Heart right ventricle (tissue), 16 donors: ENCODE results near the gene CD38. TPM values are rescaled to one million over a fixed set of nuclear protein-coding genes. Genes with fewer than 3 reads are reported as not detected.

Source experiments
- ATAC-seq, 8 donors: fragments of 200-7000 bp; cut with Tn5 transposase; one replicate each; pipeline ENCODE4 v1.9.1; 2020; ENCODE audit warnings: mild to moderate bottlenecking in 8 of 8, moderate library complexity in 8 of 8, moderate number of reproducible peaks in 1 of 8
- DNase-seq, 2 donors: peaks; one replicate each; pipeline ENCODE4 v3.0.0-alpha.2; 2020
- H3K27ac ChIP-seq, 10 donors: fragments of 200-600 bp; sonication (generic) in 2 of 10; one replicate each; pipeline versions ENCODE4 v1.5.0 to v1.8.0; 2020 to 2022; ENCODE audit warnings: mild to moderate bottlenecking in 3 of 10
- H3K27me3 ChIP-seq, 7 donors: fragments of 200-600 bp; one replicate each; pipeline ENCODE4 v1.8.0; 2021 to 2022; ENCODE audit warnings: mild to moderate bottlenecking in 2 of 7
- H3K36me3 ChIP-seq, 9 donors: fragments of 200-600 bp; sonication (generic) in 1 of 9; one replicate each; pipeline versions ENCODE4 v1.5.0 to v1.8.0; 2020 to 2022; ENCODE audit warnings: mild to moderate bottlenecking in 2 of 9
- H3K4me1 ChIP-seq, 9 donors: fragments of 200-600 bp; sonication (generic) in 1 of 9; one replicate each; pipeline versions ENCODE4 v1.5.0 to v1.8.0; 2020 to 2022; ENCODE audit warnings: mild to moderate bottlenecking in 4 of 9
- H3K4me3 ChIP-seq, 10 donors: fragments of 200-600 bp; sonication (generic) in 2 of 10; one replicate each; pipeline versions ENCODE4 v1.5.0 to v1.8.0; 2020 to 2022; ENCODE audit warnings: mild to moderate bottlenecking in 7 of 10, moderate library complexity in 2 of 10
- H3K9me3 ChIP-seq, 11 donors: fragments of 200-600 bp in 10 of 11; sonication (generic) in 2 of 11; one replicate each; pipeline versions ENCODE4 v1.5.0 to v1.8.0; 2013 to 2022; ENCODE audit warnings: mild to moderate bottlenecking in 2 of 11, control low read depth in 1 of 11, moderate library complexity in 1 of 11
- CTCF ChIP-seq, 9 donors: fragments of 200-600 bp; sonication (generic) in 2 of 9; IDR thresholded peaks; one replicate each; pipeline versions ENCODE4 v1.5.0 to v1.8.0; 2021 to 2022; ENCODE audit warnings: antibody characterized with exemption in 9 of 9, mild to moderate bottlenecking in 5 of 9, moderate library complexity in 1 of 9
- WGBS, 2 donors: extraction: QIAGEN DNeasy Blood & Tissue Kit; methylation state at CpG; one replicate each; pipeline ENCODE4 v1.1.7; 2013; ENCODE audit warnings: inconsistent platforms in 1 of 2; 5-methylcytosine and 5-hydroxymethylcytosine counted together
- intact Hi-C, 10 donors: fragments of 100-400 bp; cut with DNase I; formaldehyde crosslinking; loops; one replicate each; pipeline versions ENCODE4 v1.11.1 to v1.14.2; 2022
- polyA plus RNA-seq, 2 donors: library from polyadenylated mRNA; stranded (reverse); fragments of 200-250 nt; gene quantifications; one replicate each; pipeline ENCODE4 v1.2.3, GENCODE V29; 2013
- total RNA-seq, 10 donors: library from RNA; stranded (reverse); fragmentation: NEBNext Ultra II Directional in 3 of 10; extraction: Animal tissue kit (Norgen Biotek cat#: 25700) in 3 of 10; gene quantifications; one replicate each; pipeline versions ENCODE4 v1.2.1 to v1.2.4, GENCODE V29; 2021 to 2023
- donor health status: Arrhythmogenic right ventricular cardiomyopathy.
- donor health status: ischemic (EF 13 %, LVEDD 7.1; RV severe dilation, severe dysfunction).
- donor health status: healthy with polysubstance abuse.
- donor health status: DM: no; HTN: yes; CAD: no.
- donor health status: DM: no; HTN: no; CAD: no.
- donor health status: ischemic (EF 25% LVEDD 6.9; RV normal size, moderate dysfunction).
- donor health status: ischemic (EF 25% LVEDD 5.7; RV mildly dilated, moderate dysfunction).
- donor health status: healthy.
- donor health status: DM: yes; HTN: yes; CAD: no.
- donor health status: Ischemic cardiomyopathy.
- donor health status: ischemic (EF 35%, LVEDD 5.7; RV mildly dilated, moderate dysfunction).
- donor health status: nonischemic (EF 11% LVEDD 7.7; RV severe dilation, severe dysfunction).
- donor health status: DM: yes; HTN: yes; CAD: no.
- donor health status: PGD.
- donor health status: ischemic (EF 29% LVEDD 5.4; RV normal size, mild dysfunction).
- donor health status: nonischemic (EF 23%, LVEDD 6.1; RV moderate dilation, normal function).

CD38 gene
- total and polyA plus RNA-seq, 12 donors = 0.68 to 11.3 (median 3.2) TPM

GRCh38 chr4:15874671-15875070 lies 96.5 kb downstream of the CD38 start:
- DNase-seq (no peak), ATAC-seq (no peak)
- intact Hi-C loops = loop anchor here in 1 of 10 donors (10.0 kb wide), 1 partner anchor 140 kb away; no protein-coding TSS in a partner anchor
- H3K4me1 ChIP-seq = no peaks in the 10 kb centered on the region
- TF ChIP-seq CTCF (IDR thresholded peaks at IDR 0.05) = no peak
- H3K36me3 ChIP-seq = no peaks in the 10 kb centered on the region
- H3K9me3 ChIP-seq = peaks cover 0 to 6% (median 0%) of the 10 kb centered on the region in 11 donors
- no peak overlapping the region for H3K4me3 ChIP-seq
- WGBS, 2 donors = 63 to 73% methylated on average over 4 of the region's 4 CpGs
- H3K27ac ChIP-seq = no peak overlapping the region
- H3K27me3 ChIP-seq = peaks cover 0 to 3% (median 0%) of the 10 kb centered on the region in 7 donors

- ATAC-seq = no peak
Measured at GRCh38 chr4:15875663-15876460, 97.7 kb downstream of the CD38 start.

GRCh38 chr4:15878011-15878410 lies 99.9 kb downstream of the CD38 start:
- intact Hi-C loops = loop anchor here in 1 of 10 donors (10.0 kb wide), 1 partner anchor 143 kb away; no protein-coding TSS in a partner anchor
- 87 to 93% methylated on average over 3 of the region's 3 CpGs for WGBS, 2 donors
- no peak overlapping the region for H3K27ac ChIP-seq
- TF ChIP-seq CTCF (IDR thresholded peaks at IDR 0.05) = no peak
- no peak overlapping the region for H3K4me3 ChIP-seq
- peaks cover 0 to 6% (median 0%) of the 10 kb centered on the region in 11 donors for H3K9me3 ChIP-seq
- H3K4me1 ChIP-seq = no peaks in the 10 kb centered on the region
- DNase-seq (no peak), ATAC-seq (no peak)
- peaks cover 0 to 3% (median 0%) of the 10 kb centered on the region in 7 donors for H3K27me3 ChIP-seq
- no peaks in the 10 kb centered on the region for H3K36me3 ChIP-seq

More at GRCh38 chr4:15875663-15876460, 97.7 kb downstream of the CD38 start:
- TF ChIP-seq CTCF (IDR thresholded peaks at IDR 0.05) = no peak
- H3K27ac ChIP-seq = no peak overlapping the region
- H3K4me1 ChIP-seq = no peaks in the 10 kb centered on the region
- 72 to 73% methylated on average over 5 of the region's 5 CpGs for WGBS, 2 donors
- H3K4me3 ChIP-seq = no peak overlapping the region
- no peaks in the 10 kb centered on the region for H3K36me3 ChIP-seq
- H3K9me3 ChIP-seq = peaks cover 0 to 6% (median 0%) of the 10 kb centered on the region in 11 donors
- no peak for DNase-seq
- intact Hi-C loops = loop anchor here in 1 of 10 donors (10.0 kb wide), 1 partner anchor 141 kb away; no protein-coding TSS in a partner anchor
- H3K27me3 ChIP-seq = peaks cover 0 to 3% (median 0%) of the 10 kb centered on the region in 7 donors

GRCh38 chr4:15881820-15882219 lies 103.7 kb downstream of the CD38 start:
- TF ChIP-seq CTCF (IDR thresholded peaks at IDR 0.05) = no peak
- WGBS, 2 donors = 46 to 59% methylated on average over 3 of the region's 3 CpGs
- no peak for DNase-seq
- Histone ChIP-seq H3K27ac (no peak overlapping the region), H3K4me3 (no peak overlapping the region), H3K9me3 (peaks cover 0 to 6% (median 0%) of the 10 kb centered on the region in 11 donors), H3K4me1 (no peaks in the 10 kb centered on the region), H3K27me3 (peaks cover 0 to 2% (median 0%) of the 10 kb centered on the region in 7 donors), H3K36me3 (no peaks in the 10 kb centered on the region)
- intact Hi-C loops = loop anchor here (1.0 to 10.0 kb wide), 16 partner anchors 75 to 405 kb away; no protein-coding TSS in a partner anchor
- no peak for ATAC-seq
